Coronary artery (tissue), 2 donors: Measurements from ENCODE around the gene OR2L8.

Experiments
- DNase-seq: peaks from one replicate; pipeline ENCODE4 v3.0.0-alpha.2; 2017; ENCODE audit warnings: low spot score
- H3K27ac ChIP-seq, 2 donors: fragments of 200-600 bp; sonication (generic); one replicate each; pipeline ENCODE4 v1.5.1; 2016 to 2019
- H3K4me3 ChIP-seq: fragments of 200-600 bp; sonication (generic); 2 replicates; pipeline ENCODE4 v1.5.1; 2016; ENCODE audit warnings: mild to moderate bottlenecking, moderate library complexity
- CTCF ChIP-seq: fragments of 200-600 bp; sonication (generic); IDR thresholded peaks from one replicate; pipeline ENCODE4 v1.5.1; 2019; ENCODE audit warnings: antibody characterized with exemption

OR2L8 gene

GRCh38 chr1:247998811-247999210 is 50.2 kb downstream of the OR2L8 start:
- TF ChIP-seq CTCF = no peak
- no peak for DNase-seq
- Histone ChIP-seq H3K27ac (no peak overlapping the region), H3K4me3 (no peak overlapping the region)
